ENCODE results near the gene TBPL2. TPM values are rescaled to one million over a fixed set of nuclear protein-coding genes. Genes with fewer than 3 reads are reported as not detected.
"Not testable (repeated sequence)": the region's sequence is repeated elsewhere in the genome, so short reads cannot be mapped to it uniquely, and the experiment has no call there.

The TBPL2 gene
- not detected for total RNA-seq
- long read RNA-seq = 0 reads

- Histone ChIP-seq H3K4me1 (no peaks in the 10 kb centered on the region), H3K4me3 (no peak within 1 kb of the TSS), H3K27ac (no peak within 1 kb of the TSS), H3K36me3 (no peaks in the 10 kb centered on the region), H3K9me3 (no peaks in the 10 kb centered on the region), H3K27me3 (peaks cover 11% of the 10 kb centered on the region)
- TF ChIP-seq CTCF (IDR thresholded peaks at IDR 0.05) = no peak
- ATAC-seq = peak; percentile 40
- no peak for DNase-seq
- intact Hi-C loops (cut with DNase I) = no loop called here
Measured at GRCh38 chr14:55440385-55440784, at the start of gene TBPL2. Gene TBPL2 (minus strand): TSS chr14:55440616. CDS start chr14:55440449, 167 bp downstream.

DNA sequence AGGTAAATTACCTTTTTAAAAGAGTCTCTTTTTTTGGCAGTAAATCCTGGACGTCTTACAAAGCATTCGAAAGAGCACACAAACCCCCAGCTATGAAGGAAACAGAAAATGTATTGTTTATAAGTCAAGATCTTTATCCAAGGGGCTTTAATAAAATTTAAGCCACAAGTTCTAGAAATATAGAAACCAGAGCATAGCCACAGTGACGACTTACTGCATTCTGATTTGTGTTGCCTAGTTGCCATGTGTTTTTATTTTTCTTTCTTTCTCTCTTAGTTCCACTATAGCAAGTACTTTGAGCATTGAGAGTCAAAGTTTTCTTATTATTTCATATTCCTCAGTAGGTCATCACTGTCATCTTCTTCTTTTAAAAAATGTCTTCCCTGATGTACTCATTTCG, 47.8 kb upstream of the TBPL2 start:
- Histone ChIP-seq H3K36me3 (no peaks in the 10 kb centered on the region), H3K4me1 (no peaks in the 10 kb centered on the region), H3K9me3 (no peaks in the 10 kb centered on the region), H3K4me3 (no peak overlapping the region), H3K27me3 (no peaks in the 10 kb centered on the region), H3K27ac (no peak overlapping the region)
- DNase-seq = no peak
- no peak for TF ChIP-seq CTCF (IDR thresholded peaks at IDR 0.05)
- intact Hi-C loops (cut with DNase I) = no loop called here
- ATAC-seq = no peak

GRCh38 chr14:55482936-55483605, 42.7 kb upstream of the TBPL2 start:
- no peaks in the 10 kb centered on the region for H3K36me3 ChIP-seq
- no peaks in the 10 kb centered on the region for H3K27me3 ChIP-seq
- H3K4me1 ChIP-seq = no peaks in the 10 kb centered on the region
- no peak overlapping the region for H3K4me3 ChIP-seq
- TF ChIP-seq CTCF (IDR thresholded peaks at IDR 0.05) = no peak
- H3K27ac ChIP-seq = no peak overlapping the region
- no peaks in the 10 kb centered on the region for H3K9me3 ChIP-seq
- ATAC-seq = no peak
- DNase-seq = no peak
- intact Hi-C loops (cut with DNase I) = no loop called here

- Histone ChIP-seq H3K27ac (no peak overlapping the region), H3K9me3 (no peaks in the 10 kb centered on the region), H3K4me3 (no peak overlapping the region), H3K36me3 (no peaks in the 10 kb centered on the region), H3K27me3 (no peaks in the 10 kb centered on the region), H3K4me1 (no peaks in the 10 kb centered on the region)
- no peak for TF ChIP-seq CTCF (IDR thresholded peaks at IDR 0.05)
- intact Hi-C loops (cut with DNase I) = no loop called here
- ATAC-seq (no peak), DNase-seq (no peak)
Measured at GRCh38 chr14:55481769-55482168, 41.4 kb upstream of the TBPL2 start.

GRCh38 chr14:55477680-55478079, 37.3 kb upstream of the TBPL2 start:
- DNase-seq (no peak), ATAC-seq (peak; percentile 32)
- Histone ChIP-seq H3K27me3 (no peaks in the 10 kb centered on the region), H3K9me3 (no peaks in the 10 kb centered on the region), H3K4me3 (no peak overlapping the region), H3K36me3 (no peaks in the 10 kb centered on the region), H3K27ac (no peak overlapping the region), H3K4me1 (no peaks in the 10 kb centered on the region)
- intact Hi-C loops (cut with DNase I) = no loop called here
- no peak for TF ChIP-seq CTCF (IDR thresholded peaks at IDR 0.05)

DNA sequence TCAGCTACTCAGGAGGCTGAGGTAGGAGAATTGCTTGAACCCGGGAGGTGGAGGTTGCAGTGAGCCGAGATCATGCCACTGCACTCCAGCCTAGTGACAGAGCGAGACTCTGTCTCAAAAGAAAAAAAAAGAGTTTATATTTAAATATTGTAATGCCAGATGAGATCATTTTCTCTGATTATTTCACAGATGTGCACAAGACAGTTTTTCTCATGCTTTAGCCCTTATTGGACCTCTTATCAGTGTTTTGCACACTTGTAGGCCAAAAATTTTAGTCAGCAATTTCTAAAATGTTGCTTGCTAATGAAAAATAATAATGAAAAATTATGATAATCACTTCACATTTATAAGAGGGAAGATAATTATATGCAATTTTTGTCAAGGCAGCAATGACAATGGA, 36.0 kb upstream of the TBPL2 start:
- ATAC-seq; H3K27ac ChIP-seq; H3K9me3 ChIP-seq; H3K4me3 ChIP-seq; H3K36me3 ChIP-seq; intact Hi-C loops (cut with DNase I); DNase-seq; H3K4me1 ChIP-seq; H3K27me3 ChIP-seq: not testable (repeated sequence)
